Osteoblast (primary cell): ENCODE measurements around the gene TPPP2. TPM values are rescaled to one million over a fixed set of nuclear protein-coding genes. Genes with fewer than 3 reads are reported as not detected.

ENCODE experiments used
- DNase-seq: peaks from one replicate; pipeline ENCODE4 v3.0.0; 2011; ENCODE audit warnings: low spot score, mixed read lengths; ENCODE audit not compliant: insufficient read length; ENCODE audit errors: missing footprints
- H2AFZ ChIP-seq: 2 replicates; pipeline ENCODE4 v1.6.0; 2011; ENCODE audit warnings: mild to moderate bottlenecking, low read length
- H3K27ac ChIP-seq: 2 replicates; pipeline ENCODE4 v1.5.1; 2011; ENCODE audit warnings: mild to moderate bottlenecking, low read depth, low read length, moderate library complexity
- H3K27me3 ChIP-seq: 2 replicates; pipeline ENCODE4 v1.6.0; 2012; ENCODE audit warnings: mild to moderate bottlenecking, control low read depth, inconsistent platforms, low read length, moderate library complexity; ENCODE audit not compliant: insufficient read depth
- H3K36me3 ChIP-seq: 2 replicates; pipeline ENCODE4 v1.5.1; 2011; ENCODE audit warnings: mild to moderate bottlenecking, low read length, control low read depth, moderate library complexity; ENCODE audit not compliant: insufficient read depth
- H3K4me1 ChIP-seq: 2 replicates; pipeline ENCODE4 v1.5.1; 2011; ENCODE audit warnings: mild to moderate bottlenecking, low read length, control low read depth, moderate library complexity; ENCODE audit not compliant: insufficient read depth
- H3K4me2 ChIP-seq: 2 replicates; pipeline ENCODE4 v1.6.0; 2011; ENCODE audit warnings: mild to moderate bottlenecking, low read length; ENCODE audit not compliant: insufficient read depth
- H3K4me3 ChIP-seq: fragments of 200-600 bp; sonication (generic); 3 replicates; pipeline ENCODE4 v1.5.1; 2012; ENCODE audit warnings: mild to moderate bottlenecking, low read length, inconsistent platforms; ENCODE audit not compliant: insufficient read depth
- H3K79me2 ChIP-seq: 2 replicates; pipeline ENCODE4 v1.6.0; 2012; ENCODE audit warnings: mild to moderate bottlenecking, low read length, control low read depth, inconsistent platforms; ENCODE audit not compliant: insufficient read depth
- H3K9me3 ChIP-seq: 2 replicates; pipeline ENCODE4 v1.5.1; 2011; ENCODE audit warnings: low read depth, low read length, control low read depth
- H4K20me1 ChIP-seq: 2 replicates; pipeline ENCODE4 v1.6.0; 2012; ENCODE audit warnings: mild to moderate bottlenecking, low read length, control low read depth; ENCODE audit not compliant: insufficient read depth
- total RNA-seq: library from RNA; depleted of rRNA; stranded (reverse); fragments of >200 nt; gene quantifications from 2 replicates; pipeline ENCODE4 v1.2.3, GENCODE V29; 2012
- TF ChIP-seq, protein P1 (sequence below): IDR thresholded peaks from 2 replicates; pipeline ENCODE4 v1.5.1; 2011; ENCODE audit warnings: mild to moderate bottlenecking, low read depth, low read length, moderate library complexity; ENCODE audit errors: extremely low read depth

Gene TPPP2
- total RNA-seq, 1 donor, result not detected

- H3K79me2 ChIP-seq, result peaks cover 11% of the 10 kb centered on the region
These were observed 38.7 kb downstream of the TPPP2 start for GRCh38 chr14:21068521-21069387.

GRCh38 chr14:21069388-21070082, 39.5 kb downstream of the TPPP2 start:
- H4K20me1 ChIP-seq, result peaks cover 15% of the 10 kb centered on the region
- no peaks in the 10 kb centered on the region for H3K9me3 ChIP-seq
- peak overlapping the region; percentile 76 for H3K4me3 ChIP-seq
- H3K4me2 ChIP-seq, result peak overlapping the region; percentile 92
- H2AFZ ChIP-seq, result peak overlapping the region; percentile 87
- TF ChIP-seq, protein P1, sequence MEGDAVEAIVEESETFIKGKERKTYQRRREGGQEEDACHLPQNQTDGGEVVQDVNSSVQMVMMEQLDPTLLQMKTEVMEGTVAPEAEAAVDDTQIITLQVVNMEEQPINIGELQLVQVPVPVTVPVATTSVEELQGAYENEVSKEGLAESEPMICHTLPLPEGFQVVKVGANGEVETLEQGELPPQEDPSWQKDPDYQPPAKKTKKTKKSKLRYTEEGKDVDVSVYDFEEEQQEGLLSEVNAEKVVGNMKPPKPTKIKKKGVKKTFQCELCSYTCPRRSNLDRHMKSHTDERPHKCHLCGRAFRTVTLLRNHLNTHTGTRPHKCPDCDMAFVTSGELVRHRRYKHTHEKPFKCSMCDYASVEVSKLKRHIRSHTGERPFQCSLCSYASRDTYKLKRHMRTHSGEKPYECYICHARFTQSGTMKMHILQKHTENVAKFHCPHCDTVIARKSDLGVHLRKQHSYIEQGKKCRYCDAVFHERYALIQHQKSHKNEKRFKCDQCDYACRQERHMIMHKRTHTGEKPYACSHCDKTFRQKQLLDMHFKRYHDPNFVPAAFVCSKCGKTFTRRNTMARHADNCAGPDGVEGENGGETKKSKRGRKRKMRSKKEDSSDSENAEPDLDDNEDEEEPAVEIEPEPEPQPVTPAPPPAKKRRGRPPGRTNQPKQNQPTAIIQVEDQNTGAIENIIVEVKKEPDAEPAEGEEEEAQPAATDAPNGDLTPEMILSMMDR, result no peak
- H3K27ac ChIP-seq, result peak overlapping the region; percentile 63
- DNase-seq, result peak; percentile 88
- H3K36me3 ChIP-seq, result peaks cover 15% of the 10 kb centered on the region
- no peaks in the 10 kb centered on the region for H3K27me3 ChIP-seq
- H3K79me2 ChIP-seq, result peaks cover 17% of the 10 kb centered on the region
- H3K4me1 ChIP-seq, result peaks cover 35% of the 10 kb centered on the region

More at GRCh38 chr14:21068521-21069387, 38.7 kb downstream of the TPPP2 start:
- Histone ChIP-seq H3K36me3 (peaks cover 10% of the 10 kb centered on the region), H4K20me1 (peaks cover 10% of the 10 kb centered on the region), H3K27me3 (no peaks in the 10 kb centered on the region), H3K9me3 (no peaks in the 10 kb centered on the region), H3K27ac (peak overlapping the region; percentile 63), H3K4me1 (peaks cover 37% of the 10 kb centered on the region), H3K4me3 (peak overlapping the region; percentile 76), H2AFZ (peak overlapping the region; percentile 87), H3K4me2 (peak overlapping the region; percentile 92)
- DNase-seq, result peak; percentile 88
- TF ChIP-seq, protein P1, result peak; percentile 67

- peak; percentile 92 for DNase-seq
- peak within 1 kb of the TSS; percentile 87 for H2AFZ ChIP-seq
- H4K20me1 ChIP-seq, result peaks cover 19% of the 10 kb centered on the region
- H3K27ac ChIP-seq, result peak within 1 kb of the TSS; percentile 91
- no peaks in the 10 kb centered on the region for H3K27me3 ChIP-seq
- H3K4me1 ChIP-seq, result peaks cover 35% of the 10 kb centered on the region
- peaks cover 17% of the 10 kb centered on the region for H3K79me2 ChIP-seq
- H3K36me3 ChIP-seq, result peaks cover 20% of the 10 kb centered on the region
- peak within 1 kb of the TSS; percentile 76 for H3K4me3 ChIP-seq
- no peaks in the 10 kb centered on the region for H3K9me3 ChIP-seq
- TF ChIP-seq, protein P1, result no peak
- peak within 1 kb of the TSS; percentile 93 for H3K4me2 ChIP-seq
These were observed 40.1 kb downstream of the TPPP2 start, which contains the start of gene ARHGEF40 for GRCh38 chr14:21070083-21070609. ARHGEF40 (plus strand) TSS chr14:21070304; CDS start chr14:21070397, 93 bp downstream.
